NCI-H128 (cell line): ENCODE results near the gene OST4.
"Not testable (repeated sequence)": the region's sequence is repeated elsewhere in the genome, so short reads cannot be mapped to it uniquely, and the experiment has no call there.

Experiments used
- DNase-seq: peaks from one replicate; lab custom pipeline; 2025; ENCODE audit not compliant: unreplicated experiment; lab: John Stamatoyannopoulos, UW

Gene OST4

DNA sequence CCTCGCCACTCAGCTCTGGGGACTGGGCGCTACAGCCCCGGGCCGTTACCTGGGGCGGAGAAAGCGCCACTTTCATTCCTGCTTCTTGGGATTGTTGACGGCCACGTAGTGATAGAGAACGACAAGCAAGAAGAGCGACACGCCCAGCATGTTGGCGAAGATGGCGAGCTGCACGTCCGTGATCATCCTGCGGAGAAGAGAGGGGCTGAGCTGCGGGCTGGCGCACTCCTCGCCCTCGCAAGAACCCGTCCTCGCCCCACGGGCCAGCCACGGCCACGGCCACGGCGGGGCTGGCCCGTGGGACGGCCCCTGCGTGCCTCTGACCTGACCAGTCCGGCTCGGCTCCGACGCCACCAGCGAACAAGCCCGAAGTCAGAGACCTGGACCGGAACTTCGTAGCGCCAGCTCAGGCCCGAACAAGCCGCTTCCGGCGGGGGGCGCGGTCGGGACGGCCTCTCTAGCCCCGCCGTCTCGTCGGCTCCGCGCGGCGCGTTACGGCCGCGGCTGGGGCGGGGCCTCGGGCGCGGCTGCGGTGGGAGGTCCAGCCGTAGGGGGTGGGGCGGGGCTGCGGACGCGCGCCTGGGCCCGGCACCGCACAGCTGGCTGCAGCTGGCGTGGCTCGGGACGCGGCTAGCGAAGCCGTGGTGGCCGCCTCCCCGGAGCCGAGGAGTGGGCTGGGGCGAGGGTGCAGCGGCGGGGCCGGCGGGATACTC lies at the start of gene OST4:
OST4 (minus strand) TSS at position 378 of the 713 bp plus-strand sequence.
- DNase-seq = peak; percentile 56

DNA sequence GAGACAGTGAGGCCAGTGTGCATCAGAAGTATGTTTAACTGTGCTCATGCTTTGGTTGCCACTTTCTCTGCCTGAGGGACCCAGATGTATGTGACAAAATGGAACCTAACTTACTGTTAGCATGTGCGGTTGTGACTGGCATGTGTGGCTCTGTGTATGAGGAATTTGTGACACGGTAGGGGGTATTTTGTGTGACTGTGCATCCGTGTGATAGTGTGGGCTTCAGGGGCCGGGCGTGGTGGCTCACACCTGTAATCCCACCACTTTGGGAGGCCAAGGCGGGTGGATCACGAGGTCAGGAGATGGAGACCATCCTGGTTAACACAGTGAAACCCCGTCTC lies 47.8 kb upstream of the OST4 start:
- DNase-seq = not testable (repeated sequence)

DNA sequence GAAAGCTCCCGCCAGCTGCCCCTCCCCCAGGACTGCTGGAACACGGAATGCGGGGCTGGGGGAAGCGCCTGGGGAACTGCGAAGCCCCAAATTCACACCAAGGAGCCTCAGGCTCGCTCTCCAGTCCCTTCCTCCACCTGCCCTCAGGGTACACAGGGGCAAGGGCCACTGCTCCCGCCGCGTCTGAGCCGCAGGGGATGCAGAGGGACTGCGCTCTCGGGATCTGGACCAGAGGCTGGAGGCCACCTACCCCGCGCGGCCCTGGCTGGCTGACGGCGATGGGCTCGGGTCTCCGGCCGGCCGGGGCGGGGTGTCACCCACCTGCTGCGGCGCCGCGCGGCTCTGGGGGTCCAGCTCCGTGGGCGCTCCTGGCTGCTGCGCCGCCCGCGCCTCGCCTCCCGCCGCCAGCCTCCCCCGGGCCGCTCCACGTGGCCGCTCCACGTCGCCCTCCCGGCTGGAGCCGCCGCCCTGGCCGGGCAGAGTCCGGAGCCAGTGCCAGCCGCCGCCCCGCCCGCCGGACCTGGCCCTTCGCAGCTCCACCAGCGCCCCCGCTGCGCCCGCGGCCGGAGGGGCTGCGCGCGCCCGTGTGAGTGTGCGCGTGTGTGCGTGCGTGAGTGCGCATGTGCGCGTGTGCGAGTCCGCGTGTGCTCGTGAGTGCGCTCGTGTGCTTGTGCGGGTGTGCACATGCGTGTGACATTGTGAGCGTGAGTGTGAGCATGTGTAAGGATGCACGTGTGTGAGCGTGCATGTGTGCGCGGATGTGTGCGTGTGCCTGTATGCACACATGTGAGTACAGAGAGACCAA lies 47.3 kb upstream of the OST4 start, which contains the start of gene CGREF1:
CGREF1 (minus strand) TSS at position 604 of the 805 bp plus-strand sequence. CDS start 14,762 bp downstream, outside the sequence.
- no peak for DNase-seq

DNA sequence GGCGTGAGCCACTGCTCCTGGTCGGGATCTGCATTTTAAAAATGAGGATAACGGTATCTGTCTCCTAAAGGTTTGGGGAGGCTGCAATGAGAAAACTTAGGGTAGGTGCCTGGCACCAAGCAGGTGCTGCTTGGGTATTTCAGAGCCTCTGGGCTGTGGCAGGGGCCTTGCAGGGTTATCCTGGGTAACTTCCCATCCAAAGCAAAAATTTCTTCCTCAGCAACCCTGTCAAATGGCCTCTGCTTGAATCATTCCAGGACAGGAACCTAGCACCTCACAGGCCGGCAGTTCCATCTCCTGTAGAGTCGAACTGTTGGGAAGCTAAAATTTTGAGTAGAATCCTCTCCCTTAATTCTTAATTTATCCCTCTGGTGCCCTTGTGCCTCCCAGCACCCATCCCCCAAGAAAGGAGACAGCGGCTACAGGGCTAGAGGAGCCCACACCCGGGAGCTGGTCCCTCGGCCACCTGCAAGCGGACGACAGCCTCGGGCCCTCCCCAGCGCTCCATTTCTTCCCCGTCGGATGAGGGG lies 46.6 kb upstream of the OST4 start:
- DNase-seq = no peak

DNA sequence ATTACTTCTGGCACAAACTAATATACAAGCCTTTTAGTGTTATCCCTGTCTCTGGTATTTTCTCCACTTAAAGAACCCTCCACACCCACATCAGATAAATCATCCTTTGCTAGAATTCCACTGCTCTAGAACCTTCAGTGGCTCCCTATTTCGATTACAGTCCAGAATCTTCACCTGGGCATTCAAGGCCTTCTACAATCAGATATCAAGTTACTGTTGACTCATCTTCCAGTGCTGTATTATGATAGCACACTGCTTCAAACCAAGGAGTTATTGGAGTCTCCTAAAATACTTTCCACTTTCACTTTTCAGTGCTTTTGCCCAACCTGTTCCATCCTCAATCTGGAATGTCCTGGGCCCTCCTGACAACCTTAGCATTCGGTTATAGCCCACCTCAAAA lies 44.1 kb upstream of the OST4 start:
- DNase-seq = no peak

DNA sequence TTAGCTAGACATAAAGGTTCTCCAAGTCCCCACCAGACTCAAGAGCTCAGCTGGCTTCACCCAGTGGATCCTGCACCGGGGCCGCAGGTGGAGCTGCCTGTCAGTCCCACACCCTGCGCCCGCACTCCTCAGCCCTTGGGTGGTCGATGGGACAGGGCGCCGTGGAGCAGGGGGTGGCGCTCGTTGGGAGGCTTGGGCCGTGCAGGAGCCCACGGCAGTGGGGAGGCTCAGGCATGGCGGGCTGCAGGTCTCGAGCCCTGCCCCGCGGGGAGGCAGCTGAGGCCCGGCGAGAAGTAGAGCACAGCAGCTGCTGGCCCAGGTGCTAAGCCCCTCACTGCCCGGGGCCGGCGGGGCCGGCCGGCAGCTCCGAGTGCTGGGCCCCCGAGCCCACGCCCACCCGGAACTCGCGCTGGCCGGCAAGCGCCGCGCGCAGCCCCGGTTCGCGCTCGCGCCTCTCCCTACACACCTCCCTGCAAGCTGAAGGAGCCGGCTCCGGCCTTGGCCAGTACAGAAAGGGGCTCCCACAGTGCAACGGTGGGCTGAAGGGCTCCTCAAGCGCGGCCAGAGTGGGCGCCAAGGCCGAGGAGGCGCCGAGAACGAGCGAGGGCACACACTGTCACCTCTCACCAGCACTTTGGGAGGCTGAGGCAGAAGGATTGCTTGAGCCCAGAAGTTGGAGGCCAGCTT lies 40.1 kb upstream of the OST4 start:
- DNase-seq = not testable (repeated sequence)

DNA sequence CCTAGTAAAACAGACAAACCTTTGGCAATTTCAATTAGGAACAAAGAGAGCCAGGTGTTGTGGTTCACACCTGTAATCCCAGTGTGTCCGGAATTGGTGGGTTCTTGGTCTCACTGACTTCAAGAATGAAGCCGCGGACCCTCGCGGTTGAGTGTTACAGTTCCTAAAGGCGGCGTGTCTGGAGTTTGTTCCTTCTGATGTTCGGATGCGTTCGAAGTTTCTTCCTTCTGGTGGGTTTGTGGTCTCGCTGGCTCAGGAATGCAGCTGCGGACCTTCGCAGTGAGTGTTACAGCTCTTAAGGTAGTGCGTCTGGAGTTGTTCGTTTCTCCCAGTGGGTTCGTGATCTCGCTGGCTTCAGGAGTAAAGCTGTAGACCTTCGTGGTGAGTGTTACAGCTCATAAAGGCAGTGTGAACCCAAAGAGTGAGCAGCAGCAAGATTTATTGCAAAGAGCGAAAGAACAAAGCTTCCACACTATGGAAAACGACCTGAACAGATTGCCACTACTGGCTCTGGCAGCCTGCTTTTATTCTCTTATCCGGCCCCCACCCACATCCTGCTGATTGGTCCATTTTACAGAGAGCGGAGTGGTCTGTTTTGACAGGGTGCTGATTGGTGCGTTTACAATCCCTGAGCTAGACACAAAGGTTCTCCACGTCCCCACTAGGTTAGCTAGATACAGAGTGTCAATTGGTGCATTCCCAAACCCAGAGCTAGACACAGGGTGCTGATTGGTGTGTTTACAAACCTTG lies 39.3 kb upstream of the OST4 start:
- not testable (repeated sequence) for DNase-seq

DNA sequence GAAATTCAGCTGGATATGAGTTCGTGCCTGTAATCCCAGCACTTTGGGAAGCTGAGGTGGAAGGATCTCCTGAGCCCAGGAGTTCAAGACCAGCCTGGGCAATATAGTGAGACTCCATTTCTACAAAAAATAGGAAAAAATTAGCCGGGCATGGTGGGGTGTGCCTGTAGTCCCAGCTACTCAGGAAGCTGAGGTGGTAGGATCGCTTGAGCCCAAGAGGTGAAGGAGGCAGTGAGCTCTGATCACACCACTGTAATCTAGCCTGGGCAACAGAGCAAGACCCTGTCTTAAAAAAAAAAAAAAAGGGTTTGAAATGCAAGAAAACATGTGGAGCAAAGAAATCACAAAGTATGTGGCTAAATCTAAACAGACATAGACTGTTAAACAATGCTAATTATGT lies 37.6 kb upstream of the OST4 start:
- no peak for DNase-seq

DNA sequence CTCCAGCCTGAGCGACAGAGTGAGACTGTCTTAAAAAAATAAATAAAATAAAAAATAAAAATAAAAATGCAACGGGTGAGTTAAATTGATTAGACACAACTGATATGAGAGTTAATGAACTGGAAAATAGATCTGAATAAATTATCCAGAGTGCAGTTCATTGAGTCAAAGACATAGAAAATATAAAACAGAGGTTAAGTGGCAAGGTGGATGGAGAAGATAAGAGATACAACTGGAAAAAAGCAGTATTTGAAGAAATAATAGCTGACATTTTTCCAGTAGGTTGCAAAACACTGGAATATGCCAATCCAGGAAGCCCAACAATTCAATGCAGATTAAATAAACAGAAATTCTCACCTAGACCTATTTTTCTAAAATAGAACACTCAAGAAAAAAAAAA lies 36.8 kb upstream of the OST4 start:
- DNase-seq = no peak

DNA sequence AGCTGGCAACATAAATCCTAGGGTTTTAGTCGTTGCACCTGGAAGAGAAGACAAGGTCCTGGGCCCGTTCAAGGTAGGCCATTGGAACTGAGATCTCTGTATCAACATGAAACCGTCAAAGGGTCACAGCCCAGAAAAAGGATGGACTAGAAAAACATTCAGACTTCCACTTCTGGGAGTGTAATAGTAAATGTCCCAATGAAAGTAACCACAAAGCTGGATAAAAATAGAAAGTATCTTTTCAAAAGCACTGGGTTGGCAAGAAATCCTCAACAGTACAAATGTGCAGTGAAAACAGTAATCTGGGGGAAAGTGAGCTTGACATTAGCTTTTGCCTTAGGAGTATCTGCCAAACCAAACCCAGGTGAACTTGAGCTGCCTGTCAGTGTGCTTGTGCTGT lies 34.5 kb upstream of the OST4 start:
- no peak for DNase-seq

DNA sequence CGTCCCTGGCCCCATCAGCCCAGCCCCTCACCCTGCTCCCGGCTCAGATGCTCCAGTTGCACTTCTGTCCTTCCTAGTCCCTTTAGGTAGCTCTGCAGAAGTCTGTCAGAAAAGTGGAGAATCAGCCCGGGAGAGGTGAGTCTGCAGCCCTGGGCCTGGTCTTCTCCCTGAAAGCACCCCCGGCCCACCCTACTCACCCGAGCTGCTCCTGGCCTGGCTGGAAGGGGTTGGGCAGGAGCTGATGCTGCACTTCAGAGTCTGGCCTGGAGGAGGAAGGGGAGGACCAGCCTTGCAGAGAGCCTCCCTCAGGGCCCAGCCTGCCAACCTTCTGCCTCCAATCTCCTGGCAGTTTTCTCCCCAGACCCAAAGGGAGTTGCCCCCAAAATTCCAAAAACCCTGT lies 30.9 kb upstream of the OST4 start:
- no peak for DNase-seq

DNA sequence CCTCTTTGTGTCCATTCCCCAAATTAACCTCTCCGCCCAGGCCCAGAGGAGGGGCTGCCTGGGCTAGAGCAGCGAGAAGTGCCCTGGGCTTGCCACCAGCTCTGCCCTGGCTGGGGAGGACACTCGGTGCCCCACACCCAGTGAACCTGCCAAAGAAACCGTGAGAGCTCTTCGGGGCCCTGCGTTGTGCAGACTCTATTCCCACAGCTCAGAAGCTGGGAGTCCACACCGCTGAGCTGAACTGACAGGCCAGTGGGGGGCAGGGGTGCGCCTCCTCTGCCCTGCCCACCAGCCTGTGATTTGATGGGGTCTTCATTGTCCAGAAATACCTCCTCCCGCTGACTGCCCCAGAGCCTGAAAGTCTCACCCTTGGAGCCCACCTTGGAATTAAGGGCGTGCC lies 28.6 kb upstream of the OST4 start:
- no peak for DNase-seq

DNA sequence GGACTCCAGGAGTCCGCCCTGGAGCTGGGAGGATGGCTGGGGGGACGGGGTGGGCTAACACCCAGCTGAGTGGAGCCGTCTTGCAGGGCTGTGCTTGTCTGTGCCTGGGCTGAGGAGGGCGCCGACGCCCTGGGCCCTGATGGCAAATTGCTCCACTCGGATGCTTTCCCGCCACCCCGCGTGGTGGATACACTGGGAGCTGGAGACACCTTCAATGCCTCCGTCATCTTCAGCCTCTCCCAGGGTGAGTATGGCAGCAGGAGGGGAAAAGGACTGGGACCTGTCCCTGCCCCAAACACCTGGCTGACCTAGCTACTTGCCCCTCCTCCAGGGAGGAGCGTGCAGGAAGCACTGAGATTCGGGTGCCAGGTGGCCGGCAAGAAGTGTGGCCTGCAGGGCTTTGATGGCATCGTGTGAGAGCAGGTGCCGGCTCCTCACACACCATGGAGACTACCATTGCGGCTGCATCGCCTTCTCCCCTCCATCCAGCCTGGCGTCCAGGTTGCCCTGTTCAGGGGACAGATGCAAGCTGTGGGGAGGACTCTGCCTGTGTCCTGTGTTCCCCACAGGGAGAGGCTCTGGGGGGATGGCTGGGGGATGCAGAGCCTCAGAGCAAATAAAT lies 28.0 kb upstream of the OST4 start:
- DNase-seq = no peak

DNA sequence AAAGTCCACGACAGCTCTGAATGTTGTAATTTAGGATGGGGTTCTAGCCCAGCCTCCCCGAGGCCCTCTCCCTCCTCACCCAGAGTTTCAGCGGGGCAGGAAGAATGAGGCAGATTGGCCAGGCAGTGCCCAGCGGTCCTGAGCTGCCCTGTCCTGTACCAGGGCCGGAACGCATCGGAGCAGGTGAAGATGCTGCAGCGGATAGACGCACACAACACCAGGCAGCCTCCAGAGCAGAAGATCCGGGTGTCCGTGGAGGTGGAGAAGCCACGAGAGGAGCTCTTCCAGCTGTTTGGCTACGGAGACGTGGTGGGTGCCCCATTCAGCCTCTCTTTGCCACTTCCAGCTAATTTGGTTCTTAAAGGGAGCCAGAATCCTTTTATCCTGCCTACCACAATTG lies 25.9 kb upstream of the OST4 start:
- DNase-seq = no peak

DNA sequence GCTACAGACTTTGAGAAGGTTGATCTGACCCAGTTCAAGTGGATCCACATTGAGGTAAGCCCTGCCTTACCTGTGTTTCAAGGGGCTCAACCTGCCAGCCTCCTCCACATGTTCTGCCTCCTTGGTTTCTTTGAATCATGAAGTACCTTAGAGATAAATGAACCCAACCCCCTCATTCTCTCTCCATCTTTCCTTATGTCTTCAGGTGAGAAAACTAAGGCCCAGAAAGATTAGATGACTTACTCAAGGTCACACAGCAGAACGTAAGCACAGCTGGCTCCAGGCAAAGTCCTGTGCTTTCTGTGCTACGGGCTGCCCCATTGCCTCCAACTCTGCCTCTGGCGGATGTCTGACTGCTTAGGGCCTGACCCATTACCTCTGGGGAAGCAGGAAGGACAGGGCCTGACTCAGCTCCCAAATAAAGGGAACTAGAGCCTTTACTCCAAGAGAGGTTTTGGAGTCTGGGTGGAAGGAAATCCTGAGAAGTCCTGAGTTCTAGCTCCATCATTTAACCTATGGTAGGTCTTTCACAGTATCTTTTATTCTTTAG lies 25.4 kb upstream of the OST4 start:
- DNase-seq = no peak

DNA sequence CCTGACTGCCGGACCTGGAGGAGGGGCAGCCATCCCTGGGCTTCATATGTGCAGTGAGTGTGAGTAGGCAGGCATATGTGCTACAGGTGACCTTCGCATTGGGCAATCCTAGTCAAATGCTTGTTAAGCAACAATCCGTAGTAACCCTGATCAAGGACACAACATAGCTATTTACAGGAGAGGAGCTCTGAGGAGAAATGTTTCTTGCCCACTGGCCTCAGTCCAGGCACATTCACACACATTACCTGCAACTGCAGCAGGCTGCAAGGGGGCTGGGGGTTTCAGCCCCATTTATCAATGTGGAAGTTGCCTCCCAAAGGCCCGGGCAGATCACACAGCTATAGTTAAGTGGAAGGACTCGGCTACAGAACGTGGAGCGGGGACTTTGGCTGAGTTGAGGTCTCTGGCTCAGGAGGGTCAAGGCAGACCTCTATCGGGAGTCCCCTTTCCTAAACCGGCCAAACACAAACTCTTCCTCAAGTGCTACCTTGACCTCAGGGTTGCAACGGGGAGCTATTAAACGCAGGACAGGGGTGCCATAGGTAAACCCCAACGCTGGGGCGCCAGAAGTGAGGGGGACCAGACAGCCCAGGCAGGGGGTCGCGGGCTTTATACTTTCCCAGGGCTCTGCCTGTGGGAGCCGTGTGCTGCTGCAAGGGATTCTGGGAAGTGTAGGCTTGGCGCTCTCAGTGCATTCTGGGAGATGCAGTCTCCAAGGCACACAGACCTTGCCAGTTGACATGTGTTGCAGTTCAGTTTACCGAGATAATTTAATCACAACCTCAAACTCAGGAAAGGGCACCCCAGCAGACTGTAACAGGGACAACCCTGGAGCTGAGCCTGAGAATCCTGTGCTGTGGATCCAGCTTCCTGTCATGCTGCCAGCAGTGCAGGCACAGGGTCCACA lies 24.5 kb upstream of the OST4 start:
- DNase-seq = no peak

DNA sequence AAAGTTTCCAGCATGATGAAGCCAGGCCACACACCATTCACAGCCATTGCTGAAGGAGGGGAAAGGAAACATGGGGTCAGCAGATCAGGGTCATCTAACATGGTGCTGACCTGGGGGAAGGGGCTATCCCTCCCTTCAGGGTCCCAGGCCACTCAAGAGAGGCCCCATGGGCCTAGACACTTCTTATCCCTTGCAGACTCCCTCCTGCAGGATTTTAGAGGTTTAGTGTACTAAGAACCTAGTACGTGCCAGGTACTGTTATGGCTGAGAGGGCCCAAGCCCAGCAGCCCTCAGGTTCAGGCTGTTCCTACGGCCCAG lies 23.9 kb upstream of the OST4 start:
- DNase-seq = no peak

DNA sequence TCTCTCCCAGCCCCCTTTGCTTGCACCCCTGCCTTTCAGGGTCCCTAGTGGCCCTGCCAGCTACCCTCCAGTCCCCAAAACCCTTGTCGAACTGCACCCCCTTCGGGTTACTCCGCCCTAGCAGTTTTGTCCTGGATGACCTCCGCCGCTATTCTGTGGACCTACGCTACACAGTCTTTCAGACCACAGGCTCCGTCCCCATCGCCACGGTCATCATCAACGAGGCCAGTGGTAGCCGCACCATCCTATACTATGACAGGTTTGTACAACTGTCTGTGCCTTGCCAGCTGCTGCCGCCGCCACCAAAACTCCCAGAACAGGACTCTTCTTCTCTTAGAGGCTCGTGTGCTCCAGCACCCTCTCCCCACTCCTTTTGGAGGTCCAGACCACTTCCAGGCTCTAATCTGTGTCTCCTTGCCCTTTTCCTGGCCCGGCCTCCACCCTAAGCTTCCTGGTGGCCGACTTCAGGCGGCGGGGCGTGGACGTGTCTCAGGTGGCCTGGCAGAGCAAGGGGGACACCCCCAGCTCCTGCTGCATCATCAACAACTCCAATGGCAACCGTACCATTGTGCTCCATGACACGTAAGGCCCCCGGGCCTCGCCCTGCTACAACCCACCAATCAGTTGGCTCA lies 23.0 kb upstream of the OST4 start:
- no peak for DNase-seq
